GM12801 (cell line): ENCODE results near the gene GMDS.

Experiments
- CTCF ChIP-seq: IDR thresholded peaks from one replicate; pipeline ENCODE4 v1.5.1; 2011; ENCODE audit warnings: control low read depth; ENCODE audit not compliant: insufficient read length; ENCODE audit errors: extremely low read depth

The GMDS gene

DNA sequence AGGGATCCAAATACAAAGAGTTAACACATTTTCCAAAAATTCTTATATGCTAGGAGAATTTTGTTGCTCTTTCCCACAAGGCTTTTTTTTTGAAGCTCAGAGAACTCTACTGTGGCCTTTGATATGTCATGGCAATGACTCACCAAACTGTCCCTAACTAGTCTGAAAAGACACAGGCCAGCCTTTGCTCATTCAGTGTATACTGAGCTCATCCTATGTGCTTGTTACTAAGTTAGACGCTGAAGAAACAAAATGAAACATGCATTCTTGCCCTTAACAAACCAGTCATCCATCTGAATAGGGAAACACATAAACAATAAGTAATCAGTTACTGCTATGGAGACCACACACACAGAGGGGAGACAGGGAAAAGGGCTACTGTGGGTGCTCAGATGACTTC is 343.8 kb downstream of the GMDS start:
- no peak for TF ChIP-seq CTCF

GRCh38 chr6:1896897-1897296 is 348.5 kb downstream of the GMDS start:
- no peak for TF ChIP-seq CTCF

GRCh38 chr6:1895721-1896120 is 349.7 kb downstream of the GMDS start:
- TF ChIP-seq CTCF, result no peak

GRCh38 chr6:1894954-1895353 is 350.5 kb downstream of the GMDS start:
- TF ChIP-seq CTCF, result no peak

- TF ChIP-seq CTCF, result no peak
Observed at GRCh38 chr6:1893470-1894130, 351.8 kb downstream of the GMDS start.

GRCh38 chr6:1892716-1893115 is 352.7 kb downstream of the GMDS start:
- no peak for TF ChIP-seq CTCF

DNA sequence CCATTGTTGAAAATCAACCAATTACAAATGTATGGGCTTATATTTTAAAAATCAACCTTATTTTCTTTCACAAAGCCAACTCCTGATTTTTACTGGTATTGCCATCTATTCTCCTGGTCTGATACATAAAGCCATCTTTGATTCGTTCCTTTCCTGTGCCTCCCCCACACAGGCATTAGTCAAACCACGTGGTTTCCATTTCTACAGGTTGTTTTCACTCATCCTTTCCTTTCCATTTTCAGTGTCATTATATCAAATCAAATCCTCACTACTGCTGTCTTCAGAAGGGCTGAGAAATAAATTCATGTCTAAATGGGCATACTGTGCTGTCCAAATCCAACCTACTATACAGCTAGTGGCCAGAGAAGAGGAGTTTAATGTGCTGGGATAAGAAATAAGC is 354.4 kb downstream of the GMDS start:
- no peak for TF ChIP-seq CTCF
